Endodermal cell (in vitro differentiated cells): Measurements from ENCODE around the gene ASPN. TPM values are rescaled to one million over a fixed set of nuclear protein-coding genes. Genes with fewer than 3 reads are reported as not detected.

ENCODE experiments used
- DNase-seq: peaks from one replicate; pipeline ENCODE4 v3.0.0-alpha.2; 2017
- H3K27ac ChIP-seq: 2 replicates; pipeline ENCODE4 v1.5.1; 2013; ENCODE audit warnings: mild to moderate bottlenecking, low read depth, low read length, moderate library complexity
- H3K27me3 ChIP-seq: 2 replicates; pipeline ENCODE4 v1.6.1; 2013; ENCODE audit warnings: mild to moderate bottlenecking, low read length, moderate library complexity; ENCODE audit not compliant: insufficient read depth, control insufficient read depth, poor library complexity, severe bottlenecking
- H3K36me3 ChIP-seq: 2 replicates; pipeline ENCODE4 v1.7.0; 2013; ENCODE audit warnings: mild to moderate bottlenecking, low read length, moderate library complexity; ENCODE audit not compliant: control insufficient read depth, insufficient read depth
- H3K4me1 ChIP-seq: one replicate; pipeline ENCODE4 v1.7.0; 2013; ENCODE audit warnings: low read length; ENCODE audit not compliant: control insufficient read depth, insufficient read depth
- H3K4me3 ChIP-seq: 2 replicates; pipeline ENCODE4 v1.5.1; 2013; ENCODE audit warnings: mild to moderate bottlenecking, low read length, moderate library complexity
- H3K9ac ChIP-seq: 2 replicates; pipeline ENCODE4 v1.6.1; 2013; ENCODE audit warnings: mild to moderate bottlenecking, low read length, moderate library complexity; ENCODE audit not compliant: poor library complexity, severe bottlenecking; ENCODE audit errors: extremely low read depth
- H3K9me3 ChIP-seq: 2 replicates; pipeline ENCODE4 v1.6.1; 2013; ENCODE audit warnings: mild to moderate bottlenecking, low read length, moderate library complexity; ENCODE audit not compliant: control insufficient read depth
- H3K27ac Mint-ChIP-seq: 2 replicates; pipeline ENCODE4 v1.8.0; 2020; ENCODE audit warnings: mixed read lengths
- H3K27me3 Mint-ChIP-seq: 2 replicates; pipeline ENCODE4 v1.8.0; 2021; ENCODE audit warnings: mild to moderate bottlenecking, mixed read lengths; ENCODE audit not compliant: insufficient read depth
- H3K36me3 Mint-ChIP-seq: 2 replicates; pipeline ENCODE4 v1.8.0; 2020; ENCODE audit warnings: low read depth, mixed read lengths
- H3K4me1 Mint-ChIP-seq: 2 replicates; pipeline ENCODE4 v1.8.0; 2020; ENCODE audit warnings: mixed read lengths
- H3K4me3 Mint-ChIP-seq: 2 replicates; pipeline ENCODE4 v1.8.0; 2020; ENCODE audit warnings: mild to moderate bottlenecking, moderate library complexity, mixed read lengths
- H3K9me3 Mint-ChIP-seq: 2 replicates; pipeline ENCODE4 v1.8.0; 2020; ENCODE audit warnings: mild to moderate bottlenecking, mixed read lengths
- CTCF ChIP-seq: fragments of 200-600 bp; sonication (generic); conservative IDR thresholded peaks from 2 replicates; pipeline ENCODE4 v1.5.0; 2021; ENCODE audit warnings: antibody characterized with exemption, mild to moderate bottlenecking
- WGBS, 2 experiments: methylation state at CpG; one replicate each; pipeline versions ENCODE4 v1.1.5 to v1.1.7; 2013; ENCODE audit warnings: missing lambda C conversion rate in 2 of 2, mixed read lengths in 1 of 2; ENCODE audit not compliant: insufficient coverage in 1 of 2, insufficient read length in 1 of 2; 5-methylcytosine and 5-hydroxymethylcytosine counted together
- total RNA-seq, 2 donors: library from RNA; stranded (reverse); fragmentation: NEBNext Ultra II Directional in 1 of 2; extraction: Animal tissue kit (Norgen Biotek cat#: 25700) in 1 of 2; gene quantifications; 2 replicates in 1 of 2; 3 replicates in 1 of 2; pipeline ENCODE4 v1.2.1, GENCODE V29; 2021

ASPN gene
- total RNA-seq, 2 donors from 2014 or later, result not detected

- no peaks in the 10 kb centered on the region for H3K9me3 Mint-ChIP-seq
- H3K4me3 ChIP-seq, result no peak overlapping the region
- TF ChIP-seq CTCF, result no peak
- no peaks in the 10 kb centered on the region for H3K9me3 ChIP-seq
- no peak overlapping the region for H3K9ac ChIP-seq
- no peak overlapping the region for H3K27ac ChIP-seq
- no peak for DNase-seq
- H3K4me1 ChIP-seq, result no peaks in the 10 kb centered on the region
- peaks cover 8% of the 10 kb centered on the region for H3K4me1 Mint-ChIP-seq
- no peaks in the 10 kb centered on the region for H3K36me3 Mint-ChIP-seq
- 50% methylated on average over 1 of the region's 2 CpGs; no CpG with 5 or more reads in 1 of the 2 experiments for WGBS, 2 experiments
- peak overlapping the region; percentile 32 for H3K27ac Mint-ChIP-seq
- no peak overlapping the region for H3K4me3 Mint-ChIP-seq
- no peaks in the 10 kb centered on the region for H3K36me3 ChIP-seq
- no peaks in the 10 kb centered on the region for H3K27me3 ChIP-seq
- no peaks in the 10 kb centered on the region for H3K27me3 Mint-ChIP-seq
Observed at GRCh38 chr9:92480986-92481633, 1.2 kb downstream of the ASPN start.

- 87 to 100% methylated on average over 1 to 2 of the region's 2 CpGs for WGBS, 2 experiments
- no peaks in the 10 kb centered on the region for H3K9me3 Mint-ChIP-seq
- H3K27ac Mint-ChIP-seq, result no peak overlapping the region
- no peaks in the 10 kb centered on the region for H3K9me3 ChIP-seq
- no peak overlapping the region for H3K9ac ChIP-seq
- H3K4me3 Mint-ChIP-seq, result no peak overlapping the region
- no peaks in the 10 kb centered on the region for H3K36me3 Mint-ChIP-seq
- no peak overlapping the region for H3K4me3 ChIP-seq
- no peak overlapping the region for H3K27ac ChIP-seq
- peaks cover 8% of the 10 kb centered on the region for H3K4me1 Mint-ChIP-seq
- H3K36me3 ChIP-seq, result no peaks in the 10 kb centered on the region
- DNase-seq, result no peak
- H3K4me1 ChIP-seq, result no peaks in the 10 kb centered on the region
- no peak for TF ChIP-seq CTCF
- no peaks in the 10 kb centered on the region for H3K27me3 Mint-ChIP-seq
- no peaks in the 10 kb centered on the region for H3K27me3 ChIP-seq
Observed at GRCh38 chr9:92480291-92480771, 2.0 kb downstream of the ASPN start.

GRCh38 chr9:92479346-92479745 lies 3.0 kb downstream of the ASPN start:
- Mint-ChIP-seq H3K27ac (no peak overlapping the region), H3K9me3 (no peaks in the 10 kb centered on the region), H3K4me3 (no peak overlapping the region), H3K36me3 (no peaks in the 10 kb centered on the region), H3K27me3 (no peaks in the 10 kb centered on the region), H3K4me1 (peaks cover 8% of the 10 kb centered on the region)
- H3K9me3 ChIP-seq, result no peaks in the 10 kb centered on the region
- no peak overlapping the region for H3K4me3 ChIP-seq
- no peak for TF ChIP-seq CTCF
- H3K9ac ChIP-seq, result no peak overlapping the region
- no peak for DNase-seq
- no peaks in the 10 kb centered on the region for H3K4me1 ChIP-seq
- no peaks in the 10 kb centered on the region for H3K36me3 ChIP-seq
- H3K27ac ChIP-seq, result no peak overlapping the region
- no peaks in the 10 kb centered on the region for H3K27me3 ChIP-seq
